Left kidney (tissue), 8 donors: ENCODE measurements around the gene TMEM248. TPM values are rescaled to one million over a fixed set of nuclear protein-coding genes. Genes with fewer than 3 reads are reported as not detected.
"Not testable (repeated sequence)": the region's sequence is repeated elsewhere in the genome, so short reads cannot be mapped to it uniquely, and the experiment has no call there.

ENCODE experiments used
- DNase-seq: peaks from one replicate; pipeline ENCODE4 v3.0.0-alpha.2; 2013
- long read RNA-seq, 8 donors: transcript quantifications; one replicate each; lab custom pipeline, GENCODE V29; 2026
- polyA plus RNA-seq: library from polyadenylated mRNA; unstranded; fragments of 120-200 nt; gene quantifications from one replicate; pipeline ENCODE4 v1.2.1, GENCODE V29; 2013; ENCODE audit not compliant: insufficient read length

The TMEM248 gene
- 83.9 TPM for polyA plus RNA-seq
- long read RNA-seq, donor 1, full-length matches to known transcripts, result 16 of 38 reads
- long read RNA-seq, donor 1, partial matches to known transcripts, result 22 of 38 reads
- long read RNA-seq, donor 1, other reads (novel, unspliced or antisense), result 0 of 38 reads
- long read RNA-seq, donor 2, full-length matches to known transcripts, result 27 of 50 reads
- long read RNA-seq, donor 2, partial matches to known transcripts, result 23 of 50 reads
- long read RNA-seq, donor 2, other reads (novel, unspliced or antisense), result 0 of 50 reads
- long read RNA-seq, donor 3, full-length matches to known transcripts, result 14 of 32 reads
- long read RNA-seq, donor 3, partial matches to known transcripts, result 18 of 32 reads
- long read RNA-seq, donor 3, other reads (novel, unspliced or antisense), result 0 of 32 reads
- long read RNA-seq, donor 4, result 0 reads
- long read RNA-seq, donor 5, full-length matches to known transcripts, result 27 of 34 reads
- long read RNA-seq, donor 5, partial matches to known transcripts, result 7 of 34 reads
- long read RNA-seq, donor 5, other reads (novel, unspliced or antisense), result 0 of 34 reads
- long read RNA-seq, donor 6, full-length matches to known transcripts, result 23 of 47 reads
- long read RNA-seq, donor 6, partial matches to known transcripts, result 24 of 47 reads
- long read RNA-seq, donor 6, other reads (novel, unspliced or antisense), result 0 of 47 reads
- long read RNA-seq, donor 7, full-length matches to known transcripts, result 26 of 53 reads
- long read RNA-seq, donor 7, partial matches to known transcripts, result 27 of 53 reads
- long read RNA-seq, donor 7, other reads (novel, unspliced or antisense), result 0 of 53 reads
- long read RNA-seq, donor 8, full-length matches to known transcripts, result 13 of 13 reads
- long read RNA-seq, donor 8, partial matches to known transcripts, result 0 of 13 reads
- long read RNA-seq, donor 8, other reads (novel, unspliced or antisense), result 0 of 13 reads

GRCh38 chr7:66920769-66921395 is at the start of gene TMEM248:
Gene TMEM248, plus strand, starts transcription at chr7:66921225. Its CDS starts 20,641 bp downstream, at chr7:66941866.
- DNase-seq, result peak; percentile 90

- no peak for DNase-seq
Measured at GRCh38 chr7:66873476-66873875, 47.5 kb upstream of the TMEM248 start.

- no peak for DNase-seq
Measured at GRCh38 chr7:66877577-66878300, 43.3 kb upstream of the TMEM248 start.

- DNase-seq, result not testable (repeated sequence)
Measured at GRCh38 chr7:66878301-66878685, 42.7 kb upstream of the TMEM248 start.

- no peak for DNase-seq
Measured at GRCh38 chr7:66880053-66880452, 41.0 kb upstream of the TMEM248 start.

GRCh38 chr7:66880577-66880976 is 40.4 kb upstream of the TMEM248 start:
- not testable (repeated sequence) for DNase-seq

GRCh38 chr7:66883716-66884115 is 37.3 kb upstream of the TMEM248 start:
- DNase-seq, result no peak

GRCh38 chr7:66884556-66884955 is 36.5 kb upstream of the TMEM248 start:
- DNase-seq, result not testable (repeated sequence)

GRCh38 chr7:66886152-66886551 is 34.9 kb upstream of the TMEM248 start:
- no peak for DNase-seq

- not testable (repeated sequence) for DNase-seq
Measured at GRCh38 chr7:66888223-66888622, 32.8 kb upstream of the TMEM248 start.

GRCh38 chr7:66894463-66895080 is 26.5 kb upstream of the TMEM248 start:
- peak; percentile 11 for DNase-seq

- DNase-seq, result no peak
Measured at GRCh38 chr7:66896441-66896840, 24.6 kb upstream of the TMEM248 start.

- DNase-seq, result no peak
Measured at GRCh38 chr7:66899552-66900280, 21.3 kb upstream of the TMEM248 start.

GRCh38 chr7:66901941-66902843 is 18.8 kb upstream of the TMEM248 start:
- no peak for DNase-seq

GRCh38 chr7:66902844-66903180 is 18.2 kb upstream of the TMEM248 start:
- DNase-seq, result no peak

- no peak for DNase-seq
Measured at GRCh38 chr7:66903360-66904062, 17.5 kb upstream of the TMEM248 start.

- no peak for DNase-seq
Measured at GRCh38 chr7:66904063-66904593, 16.9 kb upstream of the TMEM248 start.

GRCh38 chr7:66905278-66905677 is 15.7 kb upstream of the TMEM248 start:
- no peak for DNase-seq

- no peak for DNase-seq
Measured at GRCh38 chr7:66905689-66906088, 15.3 kb upstream of the TMEM248 start.
